ACC112 (cell line): ENCODE data around the gene IGFBP1.
"Not testable (repeated sequence)": the region's sequence is repeated elsewhere in the genome, so short reads cannot be mapped to it uniquely, and the experiment has no call there.

Experiments
- H2AFZ ChIP-seq: fragments of 200-600 bp; sonication (generic); one replicate; pipeline ENCODE4 v1.6.0; 2017; ENCODE audit warnings: antibody characterized with exemption, low read length; ENCODE audit not compliant: unreplicated experiment
- H3K27ac ChIP-seq: fragments of 200-600 bp; sonication (generic); 2 replicates; pipeline ENCODE4 v1.5.1; 2014; ENCODE audit warnings: low read depth, mild to moderate bottlenecking, antibody characterized with exemption, low read length, moderate library complexity
- H3K27me3 ChIP-seq: fragments of 200-600 bp; sonication (generic); 2 replicates; pipeline ENCODE4 v1.6.1; 2014; ENCODE audit warnings: mild to moderate bottlenecking, antibody characterized with exemption, low read length, moderate library complexity, mixed read lengths; ENCODE audit not compliant: insufficient read depth
- H3K36me3 ChIP-seq: fragments of 200-600 bp; sonication (generic); 2 replicates; pipeline ENCODE4 v1.6.1; 2016; ENCODE audit warnings: mild to moderate bottlenecking, antibody characterized with exemption, low read length, moderate library complexity, mixed read lengths; ENCODE audit not compliant: insufficient read depth
- H3K4me1 ChIP-seq: fragments of 200-600 bp; sonication (generic); one replicate; pipeline ENCODE4 v1.6.1; 2016; ENCODE audit warnings: low read length, mixed read lengths; ENCODE audit not compliant: insufficient read depth, unreplicated experiment, control insufficient read depth
- H3K4me3 ChIP-seq: fragments of 200-600 bp; sonication (generic); 2 replicates; pipeline ENCODE4 v1.5.1; 2014; ENCODE audit warnings: mild to moderate bottlenecking, low read depth, low read length
- H3K79me2 ChIP-seq: fragments of 200-600 bp; sonication (generic); one replicate; pipeline ENCODE4 v1.6.0; 2016; ENCODE audit warnings: low read length; ENCODE audit not compliant: control insufficient read depth, unreplicated experiment, insufficient read depth

Gene IGFBP1

GRCh38 chr7:45888185-45888992 is at the start of gene IGFBP1:
Gene IGFBP1 (plus strand): TSS chr7:45888488. CDS start chr7:45888653, 165 bp downstream.
- H3K4me3 ChIP-seq: peak within 1 kb of the TSS; percentile 78
- peaks cover 11% of the 10 kb centered on the region for H3K27me3 ChIP-seq

GRCh38 chr7:45838852-45839251 is 49.4 kb upstream of the IGFBP1 start:
- H3K4me1 ChIP-seq, H3K27ac ChIP-seq, H3K4me3 ChIP-seq, H3K36me3 ChIP-seq, H2AFZ ChIP-seq, H3K27me3 ChIP-seq, H3K79me2 ChIP-seq: not testable (repeated sequence)

More at GRCh38 chr7:45888185-45888992, at the start of gene IGFBP1:
- Histone ChIP-seq H3K27ac (peak within 1 kb of the TSS; percentile 87; the same call in 1 of the 2 replicates), H2AFZ (peak within 1 kb of the TSS; percentile 34), H3K36me3 (no peaks in the 10 kb centered on the region), H3K4me1 (peaks cover 33% of the 10 kb centered on the region), H3K79me2 (no peaks in the 10 kb centered on the region)

GRCh38 chr7:45841926-45842717 is 46.2 kb upstream of the IGFBP1 start:
- not testable (repeated sequence) for H3K27me3 ChIP-seq, H2AFZ ChIP-seq, H3K4me1 ChIP-seq, H3K36me3 ChIP-seq, H3K4me3 ChIP-seq, H3K27ac ChIP-seq, H3K79me2 ChIP-seq

GRCh38 chr7:45846536-45846935 is 41.8 kb upstream of the IGFBP1 start:
- not testable (repeated sequence) for H3K27me3 ChIP-seq, H3K4me3 ChIP-seq, H2AFZ ChIP-seq, H3K27ac ChIP-seq, H3K79me2 ChIP-seq, H3K4me1 ChIP-seq, H3K36me3 ChIP-seq

- H3K27me3 ChIP-seq, H3K79me2 ChIP-seq, H3K4me1 ChIP-seq, H3K4me3 ChIP-seq, H3K36me3 ChIP-seq, H3K27ac ChIP-seq, H2AFZ ChIP-seq: not testable (repeated sequence)
These were observed 39.6 kb upstream of the IGFBP1 start for GRCh38 chr7:45848734-45849133.

GRCh38 chr7:45852984-45853383 is 35.3 kb upstream of the IGFBP1 start:
- not testable (repeated sequence) for H3K4me3 ChIP-seq, H2AFZ ChIP-seq, H3K4me1 ChIP-seq, H3K79me2 ChIP-seq, H3K27me3 ChIP-seq, H3K36me3 ChIP-seq, H3K27ac ChIP-seq

- not testable (repeated sequence) for H3K4me1 ChIP-seq, H3K27me3 ChIP-seq, H3K27ac ChIP-seq, H3K4me3 ChIP-seq, H3K36me3 ChIP-seq, H3K79me2 ChIP-seq, H2AFZ ChIP-seq
These were observed 34.8 kb upstream of the IGFBP1 start for GRCh38 chr7:45853491-45853890.

GRCh38 chr7:45855680-45856079 is 32.6 kb upstream of the IGFBP1 start:
- H3K79me2 ChIP-seq, H2AFZ ChIP-seq, H3K36me3 ChIP-seq, H3K4me3 ChIP-seq, H3K27me3 ChIP-seq, H3K4me1 ChIP-seq, H3K27ac ChIP-seq: not testable (repeated sequence)

GRCh38 chr7:45856888-45857287 is 31.4 kb upstream of the IGFBP1 start:
- H3K27me3 ChIP-seq, H3K4me1 ChIP-seq, H3K27ac ChIP-seq, H3K4me3 ChIP-seq, H3K36me3 ChIP-seq, H2AFZ ChIP-seq, H3K79me2 ChIP-seq: not testable (repeated sequence)

GRCh38 chr7:45863715-45864114 is 24.6 kb upstream of the IGFBP1 start:
- Histone ChIP-seq H3K27me3 (0 out of 2 replicates have a peak, but pooled peaks cover 4% of the 10 kb centered on the region), H3K36me3 (no peaks in the 10 kb centered on the region), H3K4me1 (no peaks in the 10 kb centered on the region), H2AFZ (no peak overlapping the region), H3K79me2 (no peaks in the 10 kb centered on the region), H3K4me3 (no peak overlapping the region), H3K27ac (no peak overlapping the region)
